SU-DHL-6 (cell line): ENCODE measurements around the gene PIGX.

Experiments used
- H2AFZ ChIP-seq: fragments of 200-600 bp; sonication (generic); 2 replicates; pipeline ENCODE4 v1.6.1; 2014; ENCODE audit warnings: low read depth, mild to moderate bottlenecking, moderate library complexity, mixed read lengths, antibody characterized with exemption, low read length; ENCODE audit not compliant: severe bottlenecking
- H3F3A ChIP-seq: fragments of 200-600 bp; shearing (Covaris generic); 2 replicates; pipeline ENCODE4 v1.6.0; 2016; ENCODE audit warnings: antibody characterized with exemption, mild to moderate bottlenecking; ENCODE audit not compliant: insufficient read depth
- H3K27ac ChIP-seq: fragments of 200-600 bp; sonication (generic); 2 replicates; pipeline ENCODE4 v1.5.1; 2016; ENCODE audit warnings: low read depth, mild to moderate bottlenecking, low read length, moderate library complexity, mixed read lengths
- H3K27me3 ChIP-seq: fragments of 200-600 bp; sonication (generic), shearing (Covaris generic); 2 replicates; pipeline ENCODE4 v1.6.0; 2014; ENCODE audit warnings: mild to moderate bottlenecking, low read length
- H3K36me3 ChIP-seq: fragments of 200-600 bp; sonication (generic); 2 replicates; pipeline ENCODE4 v1.6.1; 2014; ENCODE audit warnings: mild to moderate bottlenecking, low read length, mixed read lengths
- H3K4me2 ChIP-seq: fragments of 300-600, 200-600 bp; shearing (Covaris generic), sonication (generic); 2 replicates; pipeline ENCODE4 v1.6.0; 2014; ENCODE audit warnings: low read length, low read depth, mild to moderate bottlenecking; ENCODE audit not compliant: poor library complexity, severe bottlenecking
- H3K4me3 ChIP-seq: fragments of 200-600 bp; sonication (generic); 2 replicates; pipeline ENCODE4 v1.5.1; 2014; ENCODE audit warnings: antibody characterized with exemption, low read length, mild to moderate bottlenecking, mixed read lengths; ENCODE audit not compliant: insufficient read depth, poor library complexity, severe bottlenecking
- H3K79me2 ChIP-seq: fragments of 200-600 bp; sonication (generic); 2 replicates; pipeline ENCODE4 v1.6.1; 2014; ENCODE audit warnings: mild to moderate bottlenecking, low read length, moderate library complexity; ENCODE audit not compliant: insufficient read depth
- H3K9ac ChIP-seq: fragments of 200-600 bp; sonication (generic); 2 replicates; pipeline ENCODE4 v1.7.0; 2014; ENCODE audit warnings: mild to moderate bottlenecking, low read length
- H3K9me2 ChIP-seq: fragments of 200-600 bp; sonication (generic); replicated peaks from 2 replicates; pipeline ENCODE4 v1.6.1; 2014; ENCODE audit warnings: low read length; ENCODE audit not compliant: insufficient read depth
- H3K9me3 ChIP-seq: fragments of 200-600 bp; sonication (generic); 2 replicates; pipeline ENCODE4 v1.6.1; 2014; ENCODE audit warnings: low read length, mixed read lengths; ENCODE audit not compliant: insufficient read depth
- H4K20me1 ChIP-seq: fragments of 200-600 bp; sonication (generic); 2 replicates; pipeline ENCODE4 v1.6.1; 2014; ENCODE audit warnings: low read depth, mild to moderate bottlenecking, antibody characterized with exemption, low read length, moderate library complexity, mixed read lengths
- CTCF ChIP-seq: fragments of 200-600 bp; sonication (generic); IDR thresholded peaks from one replicate; pipeline ENCODE4 v1.5.1; 2017; ENCODE audit warnings: antibody characterized with exemption, mild to moderate bottlenecking, low read length, moderate library complexity; ENCODE audit not compliant: insufficient read depth, poor library complexity, severe bottlenecking
- EZH2phosphoT487 ChIP-seq: fragments of 200-600 bp; sonication (generic), shearing (Covaris generic); conservative IDR thresholded peaks from 2 replicates; pipeline ENCODE4 v1.6.1; 2018; ENCODE audit warnings: mild to moderate bottlenecking, antibody characterized with exemption, low read length, moderate library complexity, mixed read lengths

PIGX gene

GRCh38 chr3:196777836-196778235, 65.7 kb downstream of the PIGX start:
- no peak overlapping the region for H3K27ac ChIP-seq
- no peak overlapping the region for H3K4me2 ChIP-seq
- H3K36me3 ChIP-seq, result peaks cover 17% of the 10 kb centered on the region
- 0 out of 2 replicates have a peak, but pooled peaks cover 6% of the 10 kb centered on the region for H3F3A ChIP-seq
- no peak overlapping the region for H3K9ac ChIP-seq
- H3K9me3 ChIP-seq, result peaks cover 4% of the 10 kb centered on the region; the same call in 1 of the 2 replicates
- H3K4me3 ChIP-seq, result no peak overlapping the region
- no peak overlapping the region for H2AFZ ChIP-seq
- peaks cover 8% of the 10 kb centered on the region; the same call in 1 of the 2 replicates for H4K20me1 ChIP-seq
- H3K27me3 ChIP-seq, result no peaks in the 10 kb centered on the region
- H3K9me2 ChIP-seq, result no peaks in the 10 kb centered on the region
- TF ChIP-seq CTCF, result no peak
- no peak for TF ChIP-seq EZH2phosphoT487
- peaks cover 98% of the 10 kb centered on the region for H3K79me2 ChIP-seq

GRCh38 chr3:196778755-196779154, 66.6 kb downstream of the PIGX start:
- no peaks in the 10 kb centered on the region for H3K27me3 ChIP-seq
- peaks cover 8% of the 10 kb centered on the region; the same call in 1 of the 2 replicates for H4K20me1 ChIP-seq
- H3K4me2 ChIP-seq, result no peak overlapping the region
- H2AFZ ChIP-seq, result no peak overlapping the region
- H3F3A ChIP-seq, result 0 out of 2 replicates have a peak, but pooled peaks cover 6% of the 10 kb centered on the region
- no peak overlapping the region for H3K9ac ChIP-seq
- no peaks in the 10 kb centered on the region for H3K9me2 ChIP-seq
- H3K9me3 ChIP-seq, result peaks cover 4% of the 10 kb centered on the region; the same call in 1 of the 2 replicates
- H3K79me2 ChIP-seq, result peaks cover 96% of the 10 kb centered on the region
- H3K36me3 ChIP-seq, result peaks cover 26% of the 10 kb centered on the region
- H3K4me3 ChIP-seq, result no peak overlapping the region
- TF ChIP-seq EZH2phosphoT487, result no peak
- no peak for TF ChIP-seq CTCF
- H3K27ac ChIP-seq, result no peak overlapping the region

GRCh38 chr3:196782511-196782910, 70.3 kb downstream of the PIGX start:
- H3K4me2 ChIP-seq, result no peak overlapping the region
- H4K20me1 ChIP-seq, result no peaks in the 10 kb centered on the region
- H3K9me2 ChIP-seq, result no peaks in the 10 kb centered on the region
- peaks cover 89% of the 10 kb centered on the region for H3K79me2 ChIP-seq
- H2AFZ ChIP-seq, result no peak overlapping the region
- no peaks in the 10 kb centered on the region for H3K27me3 ChIP-seq
- H3K9ac ChIP-seq, result no peak overlapping the region
- H3K27ac ChIP-seq, result no peak overlapping the region
- H3K9me3 ChIP-seq, result peaks cover 4% of the 10 kb centered on the region; the same call in 1 of the 2 replicates
- TF ChIP-seq EZH2phosphoT487 (no peak), CTCF (no peak)
- H3F3A ChIP-seq, result no peaks in the 10 kb centered on the region
- H3K4me3 ChIP-seq, result no peak overlapping the region
- H3K36me3 ChIP-seq, result peaks cover 37% of the 10 kb centered on the region
